ENCODE results near the gene SHFL.

SHFL gene

GRCh38 chr19:10085641-10086590 is at the start of gene SHFL:
SHFL (plus strand) TSS chr19:10086317; CDS start chr19:10086428, 111 bp downstream.
- ATAC-seq = peak; percentile 96
- TF ChIP-seq ZNF8 (CRISPR knock-in tag; IDR thresholded peaks at IDR 0.05) = no peak
- TF ChIP-seq POU6F1 (CRISPR knock-in tag; IDR thresholded peaks at IDR 0.05; ENCODE audit: borderline replicate concordance, low read depth) = no peak
- no peak for TF ChIP-seq ZFP3 (CRISPR knock-in tag; IDR thresholded peaks at IDR 0.05)
- TF ChIP-seq SNAI2 (CRISPR knock-in tag; IDR thresholded peaks at IDR 0.05) = no peak
- no peak for TF ChIP-seq CSDC2 (CRISPR knock-in tag; IDR thresholded peaks at IDR 0.05)
- no peak for TF ChIP-seq OSR1 (CRISPR knock-in tag; IDR thresholded peaks at IDR 0.05)
- no peak for TF ChIP-seq ESRRG (CRISPR knock-in tag; IDR thresholded peaks at IDR 0.05)
- TF ChIP-seq ZC3H10 (CRISPR knock-in tag; IDR thresholded peaks at IDR 0.05) = no peak
- TF ChIP-seq ISL1 (CRISPR knock-in tag; IDR thresholded peaks at IDR 0.05) = no peak
- no peak for TF ChIP-seq TCF4 (CRISPR knock-in tag; IDR thresholded peaks at IDR 0.05; ENCODE audit: borderline replicate concordance)
- TF ChIP-seq PPARA (CRISPR knock-in tag; IDR thresholded peaks at IDR 0.05; ENCODE audit: borderline replicate concordance) = no peak

GRCh38 chr19:10036601-10037071 is 49.5 kb upstream of the SHFL start:
- no peak for ATAC-seq
- TF ChIP-seq TOX (CRISPR knock-in tag; IDR thresholded peaks at IDR 0.05; ENCODE audit: borderline replicate concordance) (no peak), ZC3H10 (CRISPR knock-in tag; IDR thresholded peaks at IDR 0.05) (no peak), ISL1 (CRISPR knock-in tag; IDR thresholded peaks at IDR 0.05) (no peak), ZFP3 (CRISPR knock-in tag; IDR thresholded peaks at IDR 0.05) (no peak), TSHZ2 (CRISPR knock-in tag; IDR thresholded peaks at IDR 0.05) (no peak), TCF4 (CRISPR knock-in tag; IDR thresholded peaks at IDR 0.05; ENCODE audit: borderline replicate concordance) (no peak), ZNF565 (CRISPR knock-in tag; conservative IDR thresholded peaks at IDR 0.05; ENCODE audit: low read depth) (no peak), CSDC2 (CRISPR knock-in tag; IDR thresholded peaks at IDR 0.05) (no peak)

- TF ChIP-seq CREB5 (CRISPR knock-in tag; IDR thresholded peaks at IDR 0.05; ENCODE audit: low read depth) = no peak
- no peak for TF ChIP-seq ARNTL (CRISPR knock-in tag; IDR thresholded peaks at IDR 0.05; ENCODE audit: borderline replicate concordance, low read depth)
- no peak for TF ChIP-seq ZC3H10 (CRISPR knock-in tag; IDR thresholded peaks at IDR 0.05)
- no peak for TF ChIP-seq ZNF565 (CRISPR knock-in tag; conservative IDR thresholded peaks at IDR 0.05; ENCODE audit: low read depth)
- no peak for TF ChIP-seq PPARA (CRISPR knock-in tag; IDR thresholded peaks at IDR 0.05; ENCODE audit: borderline replicate concordance)
- no peak for TF ChIP-seq ZNF8 (CRISPR knock-in tag; IDR thresholded peaks at IDR 0.05)
- TF ChIP-seq PATZ1 (CRISPR knock-in tag; IDR thresholded peaks at IDR 0.05; ENCODE audit: borderline replicate concordance) = no peak
- no peak for TF ChIP-seq ISL1 (CRISPR knock-in tag; IDR thresholded peaks at IDR 0.05)
- TF ChIP-seq TCF4 (CRISPR knock-in tag; IDR thresholded peaks at IDR 0.05; ENCODE audit: borderline replicate concordance) = no peak
- TF ChIP-seq SNAI2 (CRISPR knock-in tag; IDR thresholded peaks at IDR 0.05) = no peak
- no peak for TF ChIP-seq ZFP30 (CRISPR knock-in tag; IDR thresholded peaks at IDR 0.05)
- no peak for TF ChIP-seq ESRRG (CRISPR knock-in tag; IDR thresholded peaks at IDR 0.05)
- TF ChIP-seq TOX (CRISPR knock-in tag; IDR thresholded peaks at IDR 0.05; ENCODE audit: borderline replicate concordance) = no peak
- no peak for TF ChIP-seq TSHZ2 (CRISPR knock-in tag; IDR thresholded peaks at IDR 0.05)
- TF ChIP-seq RARB (CRISPR knock-in tag; IDR thresholded peaks at IDR 0.05) = no peak
- TF ChIP-seq BACH2 (CRISPR knock-in tag; IDR thresholded peaks at IDR 0.05; ENCODE audit: borderline replicate concordance) = no peak
- TF ChIP-seq CSDC2 (CRISPR knock-in tag; IDR thresholded peaks at IDR 0.05) = no peak
- no peak for TF ChIP-seq GLIS3 (CRISPR knock-in tag; IDR thresholded peaks at IDR 0.05)
- TF ChIP-seq CSRNP3 (CRISPR knock-in tag; IDR thresholded peaks at IDR 0.05) = no peak
- no peak for ATAC-seq
These were observed 48.8 kb upstream of the SHFL start for GRCh38 chr19:10037367-10037766.
